Osteocyte (in vitro differentiated cells): ENCODE results near the gene CHRM2. TPM values are rescaled to one million over a fixed set of nuclear protein-coding genes. Genes with fewer than 3 reads are reported as not detected.

Experiments used
- DNase-seq: peaks from one replicate; pipeline ENCODE4 v3.0.0; 2021; ENCODE audit warnings: mixed read lengths; ENCODE audit not compliant: unreplicated experiment; ENCODE audit errors: extremely low spot score
- H3K27ac Mint-ChIP-seq: one replicate; pipeline ENCODE4 v1.8.0; 2021; ENCODE audit warnings: mild to moderate bottlenecking, mixed read lengths; ENCODE audit not compliant: unreplicated experiment
- H3K27me3 Mint-ChIP-seq: one replicate; pipeline ENCODE4 v1.8.0; 2021; ENCODE audit warnings: mixed read lengths; ENCODE audit not compliant: unreplicated experiment
- H3K36me3 Mint-ChIP-seq: one replicate; pipeline ENCODE4 v1.8.0; 2021; ENCODE audit warnings: mixed read lengths; ENCODE audit not compliant: unreplicated experiment
- H3K4me1 Mint-ChIP-seq: one replicate; pipeline ENCODE4 v1.8.0; 2021; ENCODE audit warnings: mixed read lengths; ENCODE audit not compliant: unreplicated experiment
- H3K4me3 Mint-ChIP-seq: one replicate; pipeline ENCODE4 v1.8.0; 2021; ENCODE audit warnings: mild to moderate bottlenecking, moderate library complexity, mixed read lengths; ENCODE audit not compliant: unreplicated experiment
- H3K9me3 Mint-ChIP-seq: one replicate; pipeline ENCODE4 v1.8.0; 2021; ENCODE audit warnings: mixed read lengths; ENCODE audit not compliant: unreplicated experiment
- total RNA-seq: library from RNA; stranded (reverse); gene quantifications from 2 replicates; pipeline ENCODE4 v1.2.1, GENCODE V29; 2021
- TF ChIP-seq, protein P1 (sequence below): fragments of 200-600 bp; sonication (generic); IDR thresholded peaks from 2 replicates; pipeline ENCODE4 v1.5.0; 2021; ENCODE audit warnings: antibody characterized with exemption, mild to moderate bottlenecking, moderate library complexity

CHRM2 gene
- total RNA-seq, 1 donor from 2014 or later = 30.0 TPM

DNA sequence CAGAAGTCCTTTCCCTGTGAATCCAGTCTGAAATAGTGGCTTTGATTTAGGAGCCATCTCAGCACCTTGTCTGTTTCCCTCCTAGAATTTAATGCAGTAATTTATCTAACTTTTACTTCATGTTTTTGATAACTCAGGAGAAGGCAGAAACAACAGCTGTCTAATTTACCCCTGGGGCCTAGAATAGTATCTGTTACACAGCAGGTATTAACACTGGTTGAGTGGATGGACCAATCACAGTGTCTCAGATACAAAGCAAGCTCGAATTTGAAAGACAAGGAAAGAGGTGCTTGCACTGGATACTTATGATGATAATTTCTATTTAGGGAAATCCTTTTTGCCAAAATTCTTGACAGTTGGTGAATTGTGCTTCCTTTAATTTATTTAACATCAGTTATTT is 23.4 kb downstream of the CHRM2 start:
- H3K27me3 Mint-ChIP-seq = no peaks in the 10 kb centered on the region
- peaks cover 10% of the 10 kb centered on the region for H3K4me1 Mint-ChIP-seq
- H3K9me3 Mint-ChIP-seq = no peaks in the 10 kb centered on the region
- no peak for DNase-seq
- no peak overlapping the region for H3K27ac Mint-ChIP-seq
- H3K36me3 Mint-ChIP-seq = peaks cover 28% of the 10 kb centered on the region
- H3K4me3 Mint-ChIP-seq = no peak overlapping the region
- TF ChIP-seq, protein P1, sequence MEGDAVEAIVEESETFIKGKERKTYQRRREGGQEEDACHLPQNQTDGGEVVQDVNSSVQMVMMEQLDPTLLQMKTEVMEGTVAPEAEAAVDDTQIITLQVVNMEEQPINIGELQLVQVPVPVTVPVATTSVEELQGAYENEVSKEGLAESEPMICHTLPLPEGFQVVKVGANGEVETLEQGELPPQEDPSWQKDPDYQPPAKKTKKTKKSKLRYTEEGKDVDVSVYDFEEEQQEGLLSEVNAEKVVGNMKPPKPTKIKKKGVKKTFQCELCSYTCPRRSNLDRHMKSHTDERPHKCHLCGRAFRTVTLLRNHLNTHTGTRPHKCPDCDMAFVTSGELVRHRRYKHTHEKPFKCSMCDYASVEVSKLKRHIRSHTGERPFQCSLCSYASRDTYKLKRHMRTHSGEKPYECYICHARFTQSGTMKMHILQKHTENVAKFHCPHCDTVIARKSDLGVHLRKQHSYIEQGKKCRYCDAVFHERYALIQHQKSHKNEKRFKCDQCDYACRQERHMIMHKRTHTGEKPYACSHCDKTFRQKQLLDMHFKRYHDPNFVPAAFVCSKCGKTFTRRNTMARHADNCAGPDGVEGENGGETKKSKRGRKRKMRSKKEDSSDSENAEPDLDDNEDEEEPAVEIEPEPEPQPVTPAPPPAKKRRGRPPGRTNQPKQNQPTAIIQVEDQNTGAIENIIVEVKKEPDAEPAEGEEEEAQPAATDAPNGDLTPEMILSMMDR = no peak

DNA sequence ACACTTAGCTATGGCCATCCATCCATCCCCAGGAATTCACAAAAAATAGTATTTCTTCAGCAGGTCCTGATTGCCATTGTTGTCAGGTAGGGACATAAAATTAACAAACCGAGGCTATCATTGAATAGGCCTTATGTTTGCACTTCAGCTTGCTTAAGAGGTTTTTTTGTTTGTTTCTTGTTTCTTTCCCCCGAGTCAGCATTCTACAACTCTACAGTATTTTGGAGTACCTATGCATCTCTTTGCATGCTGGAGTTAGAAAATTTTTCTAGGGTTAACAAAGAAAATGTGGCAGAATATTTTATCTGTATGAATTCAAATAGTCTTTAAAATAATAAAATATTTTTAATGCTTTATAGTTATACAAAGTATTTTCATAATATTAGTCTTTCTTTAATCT is 26.3 kb downstream of the CHRM2 start:
- Mint-ChIP-seq H3K36me3 (peaks cover 26% of the 10 kb centered on the region), H3K4me3 (no peak overlapping the region), H3K4me1 (peaks cover 12% of the 10 kb centered on the region), H3K27ac (no peak overlapping the region), H3K9me3 (no peaks in the 10 kb centered on the region), H3K27me3 (no peaks in the 10 kb centered on the region)
- no peak for DNase-seq
- TF ChIP-seq, protein P1 = no peak

DNA sequence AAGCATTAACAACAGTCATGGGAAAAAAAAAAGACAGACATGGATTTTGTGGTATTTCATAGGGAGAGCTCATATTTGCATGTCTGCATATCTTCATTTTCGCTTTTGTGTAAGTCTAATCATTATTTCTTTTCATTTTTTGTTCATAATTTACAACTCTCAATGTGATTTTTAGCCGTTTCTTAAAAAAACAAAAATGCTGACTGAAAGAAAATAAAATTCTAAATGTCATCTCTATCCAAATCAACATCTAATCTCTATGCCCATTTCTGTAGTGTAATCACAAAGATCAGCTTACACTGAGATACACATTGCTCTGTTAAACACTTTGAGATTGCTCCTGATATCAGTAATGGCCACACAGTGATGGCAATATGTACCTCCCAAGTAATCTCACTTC is 29.2 kb downstream of the CHRM2 start:
- peaks cover 3% of the 10 kb centered on the region for H3K4me1 Mint-ChIP-seq
- H3K36me3 Mint-ChIP-seq = peaks cover 22% of the 10 kb centered on the region
- H3K9me3 Mint-ChIP-seq = no peaks in the 10 kb centered on the region
- no peak overlapping the region for H3K4me3 Mint-ChIP-seq
- TF ChIP-seq, protein P1 = no peak
- H3K27me3 Mint-ChIP-seq = no peaks in the 10 kb centered on the region
- H3K27ac Mint-ChIP-seq = no peak overlapping the region
- DNase-seq = no peak

DNA sequence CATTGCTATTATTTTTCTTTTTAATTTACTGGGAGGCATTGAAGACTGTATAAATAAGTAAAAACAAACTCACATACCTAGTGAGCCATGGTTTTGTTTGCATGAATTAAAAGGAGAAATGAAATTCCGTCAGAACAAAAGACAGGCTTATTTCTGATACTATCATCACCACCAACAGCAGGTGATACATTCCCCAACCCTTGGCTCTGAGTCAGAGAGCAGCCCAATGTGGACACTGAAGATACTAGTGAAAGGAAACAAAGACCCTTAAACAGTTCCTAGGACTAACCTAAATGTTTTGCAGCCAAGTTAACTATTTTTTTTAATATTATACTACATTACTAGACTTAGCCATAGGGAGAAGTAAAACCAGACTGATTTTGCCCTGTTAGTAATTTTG is 31.6 kb downstream of the CHRM2 start:
- Mint-ChIP-seq H3K4me1 (peaks cover 3% of the 10 kb centered on the region), H3K27me3 (no peaks in the 10 kb centered on the region), H3K36me3 (peaks cover 7% of the 10 kb centered on the region), H3K4me3 (no peak overlapping the region), H3K9me3 (no peaks in the 10 kb centered on the region), H3K27ac (no peak overlapping the region)
- no peak for DNase-seq
- TF ChIP-seq, protein P1 = no peak

DNA sequence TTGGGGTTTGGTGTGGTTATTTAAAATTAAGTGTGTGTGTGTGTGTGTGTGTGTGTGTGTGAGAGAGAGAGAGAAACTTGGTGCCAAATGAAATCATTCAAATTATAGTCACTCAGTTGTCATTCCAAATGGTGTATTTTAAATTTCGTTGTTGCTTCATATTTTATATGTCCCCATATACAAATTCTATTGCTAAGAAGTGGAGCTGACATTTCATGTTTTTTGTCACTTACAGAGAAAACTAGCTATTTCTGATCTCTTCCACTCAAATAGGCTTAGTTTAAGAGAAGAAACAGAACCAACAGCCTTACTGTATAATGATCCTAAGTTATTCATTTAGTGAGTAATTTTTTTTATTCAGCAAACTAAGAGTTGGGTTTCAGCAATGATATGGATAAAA is 42.3 kb downstream of the CHRM2 start:
- Mint-ChIP-seq H3K36me3 (peaks cover 2% of the 10 kb centered on the region), H3K27me3 (no peaks in the 10 kb centered on the region), H3K4me3 (no peak overlapping the region), H3K27ac (no peak overlapping the region), H3K9me3 (no peaks in the 10 kb centered on the region), H3K4me1 (peaks cover 3% of the 10 kb centered on the region)
- no peak for DNase-seq
- TF ChIP-seq, protein P1 = no peak
